ENCODE data around the gene DICER1.

The DICER1 gene

GRCh38 chr14:95058491-95058890 lies 98.8 kb downstream of the DICER1 start:
- no peak for DNase-seq (ENCODE audit: low spot score)

DNA sequence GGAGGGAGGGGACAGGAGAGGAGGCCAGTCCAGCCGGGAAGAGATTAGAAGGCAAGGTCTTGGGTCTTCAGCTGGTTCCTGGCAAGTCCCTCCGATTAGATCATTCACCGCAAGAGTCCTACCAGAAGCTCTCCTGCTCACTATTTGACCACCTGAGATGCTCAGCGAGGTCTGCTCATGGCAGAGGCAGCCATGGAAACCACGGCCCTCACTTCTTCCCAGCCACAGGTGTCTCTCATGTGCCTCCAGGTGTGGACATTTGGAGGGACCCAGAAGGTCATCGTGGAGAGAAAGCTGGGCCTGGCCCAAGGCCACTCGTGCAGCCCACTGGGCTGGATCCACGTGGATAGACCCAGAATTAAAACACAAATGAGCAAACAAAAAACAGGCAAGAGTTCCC lies 99.5 kb downstream of the DICER1 start:
- no peak for DNase-seq (ENCODE audit: low spot score)

DNA sequence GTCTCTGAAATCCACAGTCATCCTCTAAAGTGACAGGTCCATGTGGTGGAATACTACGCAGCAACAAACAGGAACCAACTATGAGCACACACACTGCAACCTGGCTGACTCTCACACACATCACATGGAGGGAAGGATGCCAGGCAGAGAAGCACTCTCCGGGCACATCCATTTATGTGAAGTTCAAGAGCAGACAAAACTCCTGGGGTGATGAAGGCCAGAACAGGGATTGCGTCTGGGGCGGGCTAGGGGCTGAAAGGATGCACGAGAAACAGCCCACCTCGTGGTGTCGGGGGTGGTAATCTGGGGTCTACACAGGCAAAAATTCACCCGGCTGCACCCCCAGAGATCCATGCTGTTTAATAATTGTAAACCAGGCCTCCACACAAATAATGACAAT lies 100.2 kb downstream of the DICER1 start:
- DNase-seq (ENCODE audit: low spot score): no peak

DNA sequence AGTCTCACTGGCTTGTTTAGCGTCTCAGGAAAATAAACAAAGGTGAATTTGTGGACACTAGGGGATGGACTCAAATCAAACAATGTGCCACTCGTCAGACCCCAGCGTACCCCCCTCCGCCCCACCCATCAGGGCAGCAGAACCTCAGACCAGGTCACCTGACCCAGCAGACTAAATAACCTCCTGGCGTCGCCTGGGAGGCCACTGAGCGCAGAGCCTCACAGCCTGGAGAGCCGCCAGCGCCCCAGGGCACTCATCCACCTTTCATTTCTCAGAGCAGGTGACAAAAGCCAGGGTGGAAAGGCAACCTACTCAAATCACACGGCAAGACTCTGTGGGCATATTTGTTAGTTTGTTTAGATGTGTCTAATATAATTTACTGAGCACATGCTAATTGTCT lies 100.9 kb downstream of the DICER1 start:
- no peak for DNase-seq (ENCODE audit: low spot score)

DNA sequence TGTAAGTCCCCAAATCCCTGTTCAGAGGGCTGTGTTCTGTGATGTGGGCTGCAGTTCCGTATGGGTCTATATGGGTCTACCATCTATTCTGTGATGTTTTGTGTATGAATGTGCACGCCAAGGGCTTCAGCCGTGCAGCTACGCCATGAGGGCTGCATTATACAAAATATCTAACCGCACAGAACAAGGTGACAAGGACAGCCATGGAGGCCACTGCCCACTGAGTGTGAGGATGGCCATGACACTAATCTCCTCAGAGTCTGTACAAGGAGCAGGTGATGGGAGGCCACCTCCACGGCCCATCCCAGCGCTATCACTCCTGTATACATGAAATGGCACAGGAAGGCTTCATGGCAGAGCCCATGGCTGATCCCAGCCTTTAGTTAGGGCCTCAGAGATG lies 102.0 kb downstream of the DICER1 start:
- no peak for DNase-seq (ENCODE audit: low spot score)

DNA sequence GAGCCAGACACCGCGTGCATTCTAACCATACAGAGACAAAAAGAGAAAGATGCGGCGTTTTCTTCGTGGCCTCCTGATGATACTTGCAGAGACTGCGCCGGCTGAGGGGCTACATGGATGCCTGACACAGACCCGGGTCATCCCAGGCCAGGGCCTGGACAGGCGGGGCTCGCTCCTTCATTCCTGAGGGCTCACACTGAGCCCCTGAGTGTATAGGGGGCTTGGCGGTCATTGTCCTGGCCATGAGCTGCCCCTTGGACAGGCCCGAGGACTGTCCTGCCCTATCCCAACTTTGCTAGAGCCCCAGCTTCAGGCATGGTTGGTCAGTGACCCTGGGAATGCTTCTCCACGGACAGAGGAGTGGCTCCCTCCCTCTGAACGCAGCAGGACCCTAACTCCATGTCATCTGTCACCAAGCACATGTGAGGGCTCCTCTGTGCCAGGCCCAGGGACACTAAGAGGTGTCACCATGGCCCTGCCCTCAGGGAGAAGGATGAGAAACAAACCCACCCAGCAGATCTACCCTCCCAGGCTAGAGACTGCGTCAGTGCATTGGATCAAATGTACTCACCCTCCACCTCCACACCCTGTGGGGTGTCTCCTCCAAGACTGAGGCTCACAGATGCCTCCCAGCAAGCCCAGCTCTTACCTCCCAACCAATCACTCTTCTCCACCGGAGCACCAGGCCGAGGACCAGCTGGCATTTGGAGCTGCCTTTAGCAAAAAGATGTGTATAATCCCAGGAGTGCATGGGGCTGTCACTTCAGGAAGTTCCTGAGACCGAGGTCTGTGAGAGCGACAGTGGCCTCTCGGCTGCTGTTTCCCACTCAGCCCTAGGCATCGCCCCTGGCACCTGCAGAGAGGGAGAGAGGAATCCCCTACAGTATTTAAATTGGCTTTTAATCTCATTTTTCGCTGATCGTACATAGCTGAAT lies 102.7 kb downstream of the DICER1 start:
- DNase-seq (ENCODE audit: low spot score): no peak

GRCh38 chr14:95052016-95052585 lies 105.2 kb downstream of the DICER1 start:
- DNase-seq (ENCODE audit: low spot score): no peak

GRCh38 chr14:95049952-95050351 lies 107.4 kb downstream of the DICER1 start:
- no peak for DNase-seq (ENCODE audit: low spot score)

GRCh38 chr14:95048771-95049312 lies 108.5 kb downstream of the DICER1 start:
- no peak for DNase-seq (ENCODE audit: low spot score)

DNA sequence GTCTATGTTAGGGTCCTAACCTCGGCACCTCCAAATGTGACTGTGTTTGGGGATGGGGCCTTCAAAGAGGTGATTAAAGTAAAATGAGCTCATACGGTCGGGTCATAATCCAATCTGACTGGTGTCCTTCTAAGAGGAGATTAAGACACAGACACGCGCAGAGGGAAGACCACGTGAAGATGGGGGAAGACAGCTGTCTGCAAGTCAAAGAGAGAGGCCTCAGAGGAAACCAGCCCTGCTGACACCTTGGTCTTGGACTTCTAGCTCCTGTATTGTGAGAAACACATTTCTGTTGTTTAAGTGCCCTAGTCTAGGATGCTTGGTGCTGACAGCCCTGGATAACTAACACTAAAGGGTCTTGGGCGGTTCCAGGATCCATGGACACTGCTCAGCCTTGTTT lies 109.6 kb downstream of the DICER1 start:
- no peak for DNase-seq (ENCODE audit: low spot score)

- no peak for DNase-seq (ENCODE audit: low spot score)
Observed at GRCh38 chr14:95046711-95047681, 110.3 kb downstream of the DICER1 start.

DNA sequence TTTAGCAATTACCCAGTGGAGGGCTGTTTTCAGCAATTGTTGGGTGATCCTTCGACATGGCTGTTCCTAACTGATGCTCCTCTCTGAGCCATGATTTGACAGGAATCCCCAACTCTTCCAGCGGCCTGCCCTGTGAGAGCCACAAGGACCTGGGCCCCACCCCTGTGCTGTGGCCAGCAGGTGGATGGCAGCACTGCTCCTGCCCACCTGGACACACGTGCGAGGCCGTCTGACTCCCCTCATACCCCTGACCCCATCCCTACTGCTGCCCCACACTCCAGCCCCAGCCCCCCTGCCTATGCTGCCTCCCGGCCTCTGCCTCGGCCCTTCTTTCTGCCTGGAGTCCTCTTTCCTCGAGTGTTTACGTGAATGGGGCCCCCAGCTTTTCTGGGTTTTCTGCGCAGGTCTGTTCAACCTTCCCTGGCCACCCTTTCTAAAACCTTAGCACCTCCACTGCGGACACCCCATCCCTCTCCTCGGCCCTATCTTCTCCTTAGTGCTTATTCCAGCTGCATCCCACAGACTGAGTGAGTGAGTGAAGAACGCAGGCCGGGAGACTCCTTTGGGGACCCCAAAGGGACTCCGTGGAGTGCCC lies 111.4 kb downstream of the DICER1 start:
- DNase-seq (ENCODE audit: low spot score): no peak

GRCh38 chr14:95045106-95045701 lies 112.1 kb downstream of the DICER1 start:
- DNase-seq (ENCODE audit: low spot score): no peak

GRCh38 chr14:95044463-95045105 lies 112.7 kb downstream of the DICER1 start:
- DNase-seq (ENCODE audit: low spot score): no peak

GRCh38 chr14:95043732-95044462 lies 113.4 kb downstream of the DICER1 start:
- no peak for DNase-seq (ENCODE audit: low spot score)

DNA sequence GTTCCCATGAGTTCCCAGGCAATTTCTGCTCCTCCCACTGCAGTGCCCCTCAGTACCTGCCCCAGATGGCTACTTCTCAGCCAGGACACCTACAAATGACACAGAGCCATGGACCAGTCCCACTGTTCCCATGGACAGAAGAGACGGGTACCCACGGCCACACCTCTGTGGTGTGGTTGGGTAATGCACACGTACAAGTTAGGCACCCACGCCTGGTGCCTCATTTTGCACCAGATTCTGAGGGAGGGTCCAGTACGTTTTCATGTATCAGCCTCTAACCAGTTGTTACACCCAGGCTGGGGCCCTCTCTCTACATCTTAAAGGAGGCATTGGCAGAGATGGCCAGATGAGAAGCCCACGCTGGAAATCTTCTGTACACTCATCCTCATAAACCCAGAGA lies 114.0 kb downstream of the DICER1 start:
- no peak for DNase-seq (ENCODE audit: low spot score)

DNA sequence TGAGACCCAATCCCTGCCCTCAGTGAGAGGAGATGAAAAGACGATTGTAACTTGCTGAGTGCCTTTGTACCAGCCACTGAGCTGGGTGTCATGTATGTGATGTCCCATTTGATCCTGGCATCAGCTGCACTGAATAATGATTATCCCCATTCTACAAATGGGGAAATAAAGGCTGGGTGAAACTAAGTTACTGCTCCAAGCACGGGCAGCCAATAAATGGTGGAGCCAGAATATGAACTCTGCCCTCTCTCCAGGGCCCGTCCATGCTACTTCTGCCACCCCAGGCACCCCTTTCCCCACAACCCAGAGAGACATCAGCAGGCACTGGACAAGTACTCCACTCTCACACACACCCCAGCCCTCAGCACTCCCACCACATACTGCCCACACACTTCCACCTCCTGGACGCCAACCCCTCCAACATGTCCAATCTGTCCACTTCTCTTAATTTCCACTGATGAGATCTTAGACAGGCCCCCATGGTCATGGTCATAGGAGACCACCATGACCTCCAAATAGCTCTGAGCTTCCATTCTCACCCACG lies 115.8 kb downstream of the DICER1 start:
- no peak for DNase-seq (ENCODE audit: low spot score)

- no peak for DNase-seq (ENCODE audit: low spot score)
Observed at GRCh38 chr14:95040708-95041476, 116.4 kb downstream of the DICER1 start.

DNA sequence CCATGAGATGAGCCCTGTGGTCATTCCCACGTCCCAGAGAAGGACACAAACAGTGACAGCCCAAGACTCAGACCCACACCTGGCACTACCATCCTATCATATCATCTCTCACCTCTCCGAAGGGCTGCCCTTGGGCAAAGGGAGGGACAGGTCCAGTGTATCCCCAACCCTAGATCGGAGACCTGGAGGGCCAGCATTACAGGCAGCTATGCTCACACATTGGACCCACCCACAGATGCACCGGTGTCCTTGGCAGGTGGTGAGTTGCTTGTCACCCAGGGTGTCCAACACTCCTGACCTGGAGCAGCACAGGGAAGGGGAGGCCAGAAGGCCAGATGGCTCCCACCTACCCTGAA lies 117.4 kb downstream of the DICER1 start:
- DNase-seq (ENCODE audit: low spot score): no peak

All from RKO (cell line).